Hematopoietic multipotent progenitor cell treated with erythropoietin and hydrocortisone succinate and interleukin-3 and kit ligand, for 4 days (in vitro differentiated cells): Measurements from ENCODE around the gene CXCL8.
A peak's percentile ranks its signal among the peaks of the same experiment; 100 is the strongest.
"Not testable (repeated sequence)": the region's sequence is repeated elsewhere in the genome, so short reads cannot be mapped to it uniquely, and the experiment has no call there.

Experiments used
- DNase-seq: peaks from one replicate; pipeline ENCODE4 v3.0.0-alpha.2; 2015

The CXCL8 gene

GRCh38 chr4:73740353-73740778 is at the start of gene CXCL8:
TSS of gene CXCL8 (plus strand) at chr4:73740569. CDS start at chr4:73740659, 90 bp downstream.
- DNase-seq = peak; percentile 78

- DNase-seq = not testable (repeated sequence)
Observed at GRCh38 chr4:73691201-73691600, 49.2 kb upstream of the CXCL8 start.

GRCh38 chr4:73691759-73692158 is 48.6 kb upstream of the CXCL8 start:
- no peak for DNase-seq

- no peak for DNase-seq
Observed at GRCh38 chr4:73692254-73692653, 48.1 kb upstream of the CXCL8 start.

GRCh38 chr4:73692701-73693100 is 47.7 kb upstream of the CXCL8 start:
- DNase-seq = no peak

- DNase-seq = no peak
Observed at GRCh38 chr4:73693811-73694210, 46.6 kb upstream of the CXCL8 start.

GRCh38 chr4:73698217-73698616 is 42.2 kb upstream of the CXCL8 start:
- DNase-seq = peak; percentile 40

- no peak for DNase-seq
Observed at GRCh38 chr4:73701116-73701515, 39.3 kb upstream of the CXCL8 start.

- DNase-seq = no peak
Observed at GRCh38 chr4:73702796-73703287, 37.5 kb upstream of the CXCL8 start.

GRCh38 chr4:73703320-73703719 is 37.0 kb upstream of the CXCL8 start:
- peak; percentile 46 for DNase-seq

GRCh38 chr4:73704314-73705055 is 35.9 kb upstream of the CXCL8 start:
- peak; percentile 92 for DNase-seq

- DNase-seq = no peak
Observed at GRCh38 chr4:73705056-73705432, 35.3 kb upstream of the CXCL8 start.

- no peak for DNase-seq
Observed at GRCh38 chr4:73705721-73706120, 34.6 kb upstream of the CXCL8 start.

- DNase-seq = no peak
Observed at GRCh38 chr4:73706811-73707210, 33.6 kb upstream of the CXCL8 start.

- peak; percentile 23 for DNase-seq
Observed at GRCh38 chr4:73707269-73707875, 33.0 kb upstream of the CXCL8 start.

- peak; percentile 90 for DNase-seq
Observed at GRCh38 chr4:73707918-73708577, 32.3 kb upstream of the CXCL8 start.

GRCh38 chr4:73709451-73710033 is 30.8 kb upstream of the CXCL8 start:
- peak; percentile 72 for DNase-seq

- DNase-seq = no peak
Observed at GRCh38 chr4:73710094-73710493, 30.3 kb upstream of the CXCL8 start.

- DNase-seq = no peak
Observed at GRCh38 chr4:73711989-73712388, 28.4 kb upstream of the CXCL8 start.

- no peak for DNase-seq
Observed at GRCh38 chr4:73713650-73714049, 26.7 kb upstream of the CXCL8 start.

- DNase-seq = no peak
Observed at GRCh38 chr4:73714647-73715046, 25.7 kb upstream of the CXCL8 start.

GRCh38 chr4:73715659-73716058 is 24.7 kb upstream of the CXCL8 start:
- no peak for DNase-seq
